NCI-H187 treated with DMSO at 0.1 percent for 48 hours (cell line): ENCODE results near the gene WRAP53.
"Not testable (repeated sequence)": the region's sequence is repeated elsewhere in the genome, so short reads cannot be mapped to it uniquely, and the experiment has no call there.

ENCODE experiments used
- DNase-seq: peaks from one replicate; lab custom pipeline; 2025; lab: John Stamatoyannopoulos, UW

WRAP53 gene

DNA sequence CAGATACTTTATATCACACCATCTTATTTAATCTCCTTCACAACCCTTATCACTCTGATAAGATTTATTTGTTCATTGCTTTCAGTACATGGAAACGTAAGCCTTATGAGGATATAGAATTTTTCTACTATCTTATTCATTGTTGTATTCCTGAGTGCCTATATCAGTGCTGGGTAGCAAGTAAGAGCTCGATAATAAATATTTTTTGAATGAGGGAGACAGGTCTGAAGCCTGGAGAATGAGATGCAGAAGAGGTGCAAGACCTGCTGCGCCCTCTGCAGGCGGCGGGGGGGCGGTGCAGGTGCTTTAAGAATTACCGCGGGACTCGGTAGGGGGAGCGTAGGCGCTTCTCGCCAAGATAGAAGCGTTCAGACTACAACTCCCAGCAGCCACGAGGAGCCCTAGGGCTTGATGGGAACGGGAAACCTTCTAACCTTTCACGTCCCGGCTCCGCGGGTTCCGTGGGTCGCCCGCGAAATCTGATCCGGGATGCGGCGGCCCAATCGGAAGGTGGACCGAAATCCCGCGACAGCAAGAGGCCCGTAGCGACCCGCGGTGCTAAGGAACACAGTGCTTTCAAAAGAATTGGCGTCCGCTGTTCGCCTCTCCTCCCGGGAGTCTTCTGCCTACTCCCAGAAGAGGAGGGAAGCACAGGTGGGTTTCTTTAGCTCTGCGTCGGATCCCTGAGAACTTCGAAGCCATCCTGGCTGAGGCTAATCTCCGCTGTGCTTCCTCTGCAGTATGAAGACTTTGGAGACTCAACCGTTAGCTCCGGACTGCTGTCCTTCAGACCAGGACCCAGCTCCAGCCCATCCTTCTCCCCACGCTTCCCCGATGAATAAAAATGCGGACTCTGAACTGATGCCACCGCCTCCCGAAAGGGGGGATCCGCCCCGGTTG lies at the start of gene WRAP53:
Gene WRAP53, plus strand, starts transcription at position 570 of the 900 bp plus-strand sequence. Its CDS starts 172 bp downstream, at position 742.
- peak; percentile 69 for DNase-seq

DNA sequence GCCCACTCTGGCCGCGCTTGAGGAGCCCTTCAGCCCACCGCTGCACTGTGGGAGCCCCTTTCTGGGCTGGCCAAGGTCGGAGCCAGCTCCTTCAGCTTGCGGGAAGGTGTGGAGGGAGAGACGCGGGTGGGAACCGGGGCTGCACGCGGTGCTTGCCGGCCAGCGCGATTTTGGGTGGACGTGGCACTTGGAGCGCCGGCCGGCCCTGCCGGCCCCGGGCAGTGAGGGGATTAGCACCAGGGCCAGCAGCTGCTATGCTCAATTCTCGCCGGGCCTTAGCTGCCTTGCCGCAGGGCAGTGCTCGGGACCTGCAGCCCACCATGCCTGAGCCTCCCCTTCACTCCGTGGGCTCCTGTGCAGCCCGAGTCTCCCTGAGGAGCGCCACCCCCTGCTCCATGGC lies 47.5 kb upstream of the WRAP53 start:
- DNase-seq, result no peak

DNA sequence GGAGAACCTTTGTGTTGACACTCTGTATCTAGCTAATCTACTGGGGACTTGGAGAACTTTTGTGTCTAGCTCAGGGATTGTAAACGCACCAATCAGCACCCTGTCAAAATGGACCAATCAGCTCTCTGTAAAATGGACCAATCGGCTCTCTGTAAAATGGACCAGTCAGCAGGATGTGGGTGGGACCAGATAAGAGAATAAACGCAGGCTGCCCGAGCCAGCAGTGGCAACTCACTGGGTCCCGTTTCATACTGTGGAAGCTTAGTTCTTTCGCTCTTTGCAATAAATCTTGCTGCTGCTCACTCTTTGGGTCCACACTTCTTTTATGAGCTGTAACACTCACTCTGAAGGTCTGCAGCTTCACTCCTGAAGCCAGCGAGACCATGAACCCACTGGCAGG lies 46.6 kb upstream of the WRAP53 start:
- not testable (repeated sequence) for DNase-seq

DNA sequence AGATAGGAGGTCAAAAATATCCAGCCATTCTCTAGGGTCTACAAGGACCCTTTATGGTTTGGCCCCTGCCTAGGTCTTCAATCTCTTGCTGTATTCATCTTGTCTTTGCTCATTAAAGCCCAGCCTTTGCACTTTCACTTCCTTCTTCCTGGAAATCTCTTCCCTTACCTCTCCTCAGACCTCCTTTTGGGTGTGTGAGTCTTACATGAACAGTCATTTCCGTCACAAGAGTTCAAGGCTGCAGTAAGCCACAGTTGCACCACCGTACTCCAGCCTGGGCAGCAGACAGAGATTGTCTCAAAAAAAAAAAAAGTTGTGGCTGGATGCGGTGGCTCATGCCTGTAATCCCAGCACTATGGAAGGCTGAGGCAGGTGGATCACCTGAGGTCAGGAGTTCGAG lies 43.5 kb upstream of the WRAP53 start:
- DNase-seq, result no peak

DNA sequence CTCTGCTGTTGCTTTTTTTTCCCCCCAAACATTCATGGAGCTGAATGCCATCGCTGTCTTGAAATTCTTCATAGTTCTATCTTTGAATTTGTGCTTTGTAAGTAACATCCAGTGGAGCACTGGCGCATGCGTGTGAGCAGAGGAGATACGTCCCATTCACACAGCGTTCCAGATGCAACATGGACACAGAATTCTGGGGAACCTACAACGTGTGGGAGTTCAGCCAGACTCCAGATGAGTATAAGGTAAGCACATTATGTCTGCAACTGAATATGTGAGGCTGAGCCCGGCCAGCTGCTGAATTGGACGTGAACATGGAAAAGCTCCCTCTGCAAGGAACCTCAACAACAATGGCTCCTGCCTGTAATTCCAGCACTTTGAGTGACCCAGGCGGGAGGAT lies 41.8 kb upstream of the WRAP53 start:
- DNase-seq, result no peak

DNA sequence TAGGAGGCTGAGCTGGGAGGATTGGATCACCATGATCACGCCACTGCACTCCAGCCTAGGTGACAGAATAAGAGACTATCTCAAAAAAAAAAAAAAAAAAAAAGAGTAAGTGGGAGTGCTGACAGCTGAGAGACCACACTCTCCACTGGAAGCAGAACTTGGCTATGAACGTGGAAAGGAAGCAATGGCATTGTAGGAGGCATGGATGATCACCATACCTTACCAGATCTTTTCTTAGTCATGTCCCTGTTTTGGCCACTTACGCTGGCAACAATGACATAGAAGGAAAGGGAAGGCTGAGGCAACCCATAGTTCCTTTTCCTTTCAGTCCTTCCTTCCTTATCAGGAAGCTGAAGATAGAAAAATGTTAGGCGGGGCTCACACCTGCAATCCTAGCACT lies 41.3 kb upstream of the WRAP53 start:
- no peak for DNase-seq

DNA sequence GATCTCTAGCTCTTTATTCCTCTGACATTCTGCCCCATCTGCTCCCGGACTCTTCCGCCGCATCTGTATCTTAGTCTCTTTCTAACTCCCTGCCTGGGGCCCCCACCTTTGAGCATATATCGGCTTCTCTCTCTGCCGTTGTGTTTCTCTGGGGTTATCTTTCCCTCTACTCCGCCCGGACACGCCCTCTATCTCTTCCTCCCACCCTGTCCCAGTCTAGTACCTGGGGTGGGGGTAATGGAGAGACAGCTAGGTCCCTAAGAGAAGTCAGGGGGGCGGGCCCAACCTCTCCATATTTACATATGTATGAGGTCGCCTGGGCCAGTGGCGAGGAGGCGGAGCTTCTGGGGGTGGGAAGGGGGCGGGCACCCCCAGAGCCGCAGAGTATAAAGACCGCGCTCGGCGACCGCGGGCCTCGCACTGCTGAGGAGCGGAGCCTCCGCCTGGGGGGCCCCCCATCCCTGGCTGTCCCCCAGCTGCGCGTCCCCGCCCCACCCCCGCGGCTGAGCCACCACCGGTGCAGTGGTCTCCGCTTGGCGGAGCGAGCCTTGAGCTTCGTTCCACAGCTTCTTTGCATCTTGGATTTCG lies 37.7 kb upstream of the WRAP53 start, which contains the start of gene ATP1B2:
Gene ATP1B2, plus strand, starts transcription at position 418 of the 588 bp plus-strand sequence. CDS start 593 bp downstream, outside the sequence.
- no peak for DNase-seq

DNA sequence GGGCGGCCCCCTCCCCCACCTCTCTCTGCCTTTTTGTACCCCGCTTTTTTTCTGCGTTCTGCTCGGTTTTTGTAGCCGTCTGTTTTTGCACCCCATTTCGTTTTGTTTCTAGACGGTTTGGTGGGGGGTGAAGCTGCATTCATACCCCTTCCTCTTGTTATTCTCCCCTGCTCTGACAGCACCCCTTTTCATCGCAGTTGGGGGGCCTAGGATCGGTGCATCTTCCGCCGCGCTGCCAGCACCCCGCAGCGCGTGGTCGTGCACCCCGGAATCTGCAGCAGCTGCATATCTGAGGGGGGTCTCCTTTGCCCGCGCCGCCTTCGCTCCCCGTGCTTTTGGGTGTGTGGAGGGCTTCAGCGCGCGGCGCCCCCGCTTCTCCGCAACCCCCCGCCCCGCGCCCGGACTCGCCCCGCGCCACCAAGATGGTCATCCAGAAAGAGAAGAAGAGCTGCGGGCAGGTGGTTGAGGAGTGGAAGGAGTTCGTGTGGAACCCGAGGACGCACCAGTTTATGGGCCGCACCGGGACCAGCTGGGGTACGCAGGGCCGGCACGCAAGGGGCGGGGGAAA lies 37.1 kb upstream of the WRAP53 start:
- no peak for DNase-seq

DNA sequence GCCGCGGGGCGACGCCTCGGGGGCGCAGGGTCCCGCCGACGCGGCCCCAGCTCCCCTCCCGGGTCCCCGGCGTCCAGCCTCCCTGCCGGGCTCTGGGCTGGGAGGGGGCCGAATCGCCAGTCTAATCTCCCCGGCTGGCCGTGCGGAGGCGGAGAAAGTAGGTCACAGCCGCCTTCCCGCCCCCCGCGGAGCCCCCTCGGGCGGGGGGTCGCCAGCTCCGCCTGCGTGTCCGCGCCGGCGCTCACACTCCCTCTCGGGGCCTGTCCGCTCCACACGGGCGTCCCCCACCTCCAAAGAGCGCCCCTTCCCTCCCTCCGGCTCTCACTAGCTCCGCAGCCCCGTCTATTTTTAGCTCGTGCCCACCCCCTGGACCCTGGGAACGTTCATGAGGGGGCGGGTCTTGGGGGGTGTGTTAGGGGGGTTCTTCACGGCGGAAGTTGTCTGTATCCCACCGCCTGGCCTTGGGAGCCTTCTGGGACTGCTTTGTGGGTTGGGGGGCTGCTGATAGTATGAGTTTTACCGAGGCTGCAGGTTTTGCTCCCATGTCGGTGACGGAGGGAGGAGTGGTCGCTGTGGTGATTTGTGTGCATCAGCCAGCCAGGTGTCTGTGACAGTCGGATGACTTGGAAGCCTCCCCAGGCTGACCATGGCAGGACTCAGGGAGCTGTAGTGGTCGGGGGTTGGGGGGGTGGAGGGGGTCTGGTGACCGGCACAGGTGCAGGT lies 36.5 kb upstream of the WRAP53 start:
- DNase-seq, result no peak

DNA sequence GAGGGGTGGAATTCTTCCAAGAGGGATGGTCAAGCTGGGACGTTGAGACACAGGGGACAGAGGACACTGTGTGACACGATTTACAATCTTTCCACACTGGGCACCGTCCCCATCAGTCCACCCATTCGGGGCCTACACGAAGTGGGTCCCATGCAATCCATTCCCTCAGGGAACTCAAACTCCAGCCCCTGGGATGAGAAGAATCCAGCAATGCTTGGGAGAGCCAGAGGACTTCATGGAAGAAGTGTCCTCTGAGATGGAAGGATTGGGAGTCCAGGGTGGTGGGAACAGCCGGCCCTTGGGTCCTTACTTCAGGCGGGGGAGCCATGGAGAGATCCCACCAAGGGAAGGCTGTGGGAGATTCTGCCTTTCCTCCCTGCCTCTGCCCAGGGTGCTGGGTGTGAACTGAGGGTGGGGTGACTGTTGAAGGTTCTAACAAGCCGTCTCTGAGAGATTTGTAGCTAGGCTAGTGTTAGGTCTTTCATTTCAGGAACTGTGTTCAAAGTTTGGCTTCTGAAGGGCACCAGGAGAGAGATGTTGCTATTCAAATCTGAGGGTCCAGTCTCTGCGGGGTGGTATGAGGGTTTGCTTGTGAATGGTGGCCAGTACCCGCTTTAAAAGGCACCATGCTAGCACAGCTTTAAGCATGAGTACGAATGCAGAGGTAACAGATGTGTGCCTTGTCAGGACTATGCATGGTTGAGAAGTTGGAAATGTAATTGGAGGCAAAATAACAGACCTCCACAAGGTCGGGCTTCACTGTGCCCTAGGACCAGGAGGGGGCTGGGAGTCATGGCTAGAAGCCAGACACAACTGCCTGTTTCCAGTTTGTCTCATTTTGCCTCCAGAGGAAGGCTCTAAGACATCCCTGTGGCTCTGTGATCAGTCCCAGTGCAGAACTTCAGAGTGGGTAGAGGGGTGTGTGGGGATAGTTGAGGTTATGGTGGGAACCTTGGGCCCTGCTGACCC lies 35.6 kb upstream of the WRAP53 start:
- DNase-seq, result no peak

DNA sequence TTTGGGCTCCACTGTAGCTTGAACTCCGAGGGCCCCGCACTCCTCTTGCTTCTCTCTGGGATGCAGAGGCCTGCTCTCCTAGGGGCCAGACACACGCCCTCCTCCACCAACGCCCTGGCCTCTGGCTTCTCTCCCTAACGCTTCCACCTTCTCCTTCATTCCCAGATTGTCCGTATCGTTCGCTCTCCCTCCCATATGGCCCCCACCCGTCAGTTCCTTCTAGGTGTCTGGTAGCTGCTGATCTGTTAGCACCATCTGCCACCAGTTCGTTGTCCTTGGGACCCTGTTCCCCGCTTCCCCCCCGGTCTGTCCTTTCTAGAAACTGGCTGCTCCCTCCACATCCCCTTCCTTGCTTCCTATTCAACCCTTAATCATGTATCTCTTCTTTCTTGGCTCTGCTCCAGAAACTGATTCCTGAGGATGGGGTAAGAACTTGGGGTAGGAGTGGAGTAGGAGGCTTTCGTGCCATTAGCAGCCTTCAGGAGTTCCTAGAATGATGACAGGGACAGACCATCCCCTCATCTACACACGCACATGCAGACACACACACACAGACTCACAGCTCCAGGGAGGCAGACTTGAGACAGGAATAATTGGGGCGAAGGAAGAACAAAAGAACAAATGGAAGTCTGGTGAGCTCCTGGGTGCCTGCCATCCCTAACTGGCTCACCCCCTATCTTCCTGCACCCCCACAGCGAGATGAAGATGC lies 33.3 kb upstream of the WRAP53 start:
- no peak for DNase-seq

DNA sequence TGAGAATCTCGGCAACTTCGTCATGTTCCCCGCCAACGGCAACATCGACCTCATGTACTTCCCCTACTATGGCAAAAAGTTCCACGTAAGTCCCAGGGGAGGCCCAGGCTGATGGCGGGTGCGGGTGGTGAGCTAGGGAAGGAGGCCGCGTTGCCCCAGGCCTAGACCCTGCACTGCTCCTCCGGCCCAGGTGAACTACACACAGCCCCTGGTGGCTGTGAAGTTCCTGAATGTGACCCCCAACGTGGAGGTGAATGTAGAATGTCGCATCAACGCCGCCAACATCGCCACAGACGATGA lies 32.8 kb upstream of the WRAP53 start:
- no peak for DNase-seq

DNA sequence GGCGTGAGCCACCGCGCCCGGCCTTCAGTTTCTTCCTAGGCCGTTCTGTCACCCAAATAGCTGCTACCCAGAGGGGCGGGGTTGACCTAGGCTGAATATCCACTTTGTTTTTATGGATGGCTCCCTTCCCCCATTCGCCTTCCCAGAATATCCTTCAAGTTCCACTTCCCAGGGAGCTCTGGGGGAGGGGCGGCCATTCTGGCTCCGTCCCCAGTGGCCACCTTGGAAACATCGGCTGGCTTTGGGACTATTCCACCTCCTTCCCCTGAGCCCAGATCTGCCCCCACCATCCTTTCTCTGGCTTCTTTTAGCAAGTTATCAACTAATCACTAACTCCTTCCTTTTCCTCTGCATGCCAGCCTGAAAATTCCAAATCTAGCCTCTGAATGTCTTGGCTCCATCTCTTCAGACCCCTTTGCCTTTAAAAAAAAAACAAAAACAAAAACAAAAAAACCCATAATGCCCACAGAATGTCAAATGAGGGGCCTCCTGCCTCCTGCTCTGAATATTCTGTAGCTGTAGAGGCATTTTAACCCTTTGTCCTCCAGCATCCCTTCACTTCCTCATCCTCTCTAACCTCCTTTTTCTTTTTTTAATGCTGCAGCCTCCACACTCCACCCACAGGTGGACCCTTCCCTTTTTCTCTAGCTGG lies 31.2 kb upstream of the WRAP53 start:
- DNase-seq, result no peak

DNA sequence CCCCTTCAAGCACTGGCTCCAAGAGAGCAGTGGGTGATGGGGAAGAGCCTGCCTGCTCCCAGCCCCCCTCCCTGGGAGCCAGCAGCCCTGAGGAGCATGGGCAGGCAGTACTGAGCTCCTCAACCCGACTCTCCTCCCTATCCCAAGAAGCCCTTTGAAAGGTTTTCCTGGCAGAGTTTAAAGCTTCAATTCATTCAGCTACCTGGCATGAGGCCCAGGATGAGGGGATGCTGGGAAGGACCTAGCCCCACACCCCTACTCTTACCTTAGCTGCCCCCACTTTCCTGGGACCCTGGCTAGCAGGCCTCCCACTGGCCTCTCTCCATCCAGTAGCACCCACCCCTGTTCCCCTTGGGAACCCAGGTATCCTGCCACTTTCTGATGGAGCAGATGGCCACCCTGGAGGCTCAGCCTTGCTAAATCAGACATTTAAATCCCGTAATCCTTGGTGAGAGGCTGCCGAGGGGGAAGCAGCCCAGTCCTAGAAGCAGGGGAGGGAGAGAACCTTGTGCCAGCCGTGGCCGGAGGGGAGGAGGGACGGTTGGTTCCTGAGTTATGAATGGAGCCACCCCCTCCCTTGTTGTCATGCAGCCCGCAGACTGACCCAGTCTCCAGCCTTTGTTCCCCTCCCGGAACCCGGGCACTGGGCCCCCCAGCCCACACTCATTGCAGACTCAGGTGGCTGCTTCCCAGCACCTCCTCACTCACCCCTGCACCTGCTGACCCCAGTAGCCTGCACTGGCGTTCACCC lies 20.4 kb upstream of the WRAP53 start:
- DNase-seq, result no peak

DNA sequence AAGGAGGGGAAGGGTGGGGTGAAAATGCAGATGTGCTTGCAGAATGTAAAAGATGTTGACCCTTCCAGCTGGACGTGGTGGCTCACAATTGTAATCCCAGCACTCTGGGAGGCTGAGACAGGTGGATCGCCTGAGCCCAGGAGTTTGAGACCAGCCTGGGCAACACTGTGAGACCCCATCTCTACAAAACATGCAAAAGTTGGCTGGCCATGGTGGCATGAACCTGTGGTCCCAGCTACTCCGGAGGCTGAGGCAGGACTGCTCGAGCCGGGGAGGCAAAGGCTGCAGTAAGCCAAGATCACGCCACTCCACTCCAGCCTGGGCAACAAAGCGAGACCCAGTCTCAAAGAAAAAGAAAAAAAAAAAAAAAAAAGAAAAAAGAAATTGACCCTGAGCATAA lies 19.8 kb upstream of the WRAP53 start:
- no peak for DNase-seq

DNA sequence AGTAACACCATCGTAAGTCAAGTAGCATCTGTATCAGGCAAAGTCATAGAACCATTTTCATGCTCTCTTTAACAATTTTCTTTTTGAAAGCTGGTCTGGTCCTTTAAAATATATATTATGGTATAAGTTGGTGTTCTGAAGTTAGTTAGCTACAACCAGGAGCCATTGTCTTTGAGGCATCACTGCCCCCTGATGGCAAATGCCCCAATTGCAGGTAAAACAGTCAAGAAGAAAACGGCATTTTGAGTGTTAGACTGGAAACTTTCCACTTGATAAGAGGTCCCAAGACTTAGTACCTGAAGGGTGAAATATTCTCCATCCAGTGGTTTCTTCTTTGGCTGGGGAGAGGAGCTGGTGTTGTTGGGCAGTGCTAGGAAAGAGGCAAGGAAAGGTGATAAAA lies 15.0 kb upstream of the WRAP53 start:
- DNase-seq, result no peak

DNA sequence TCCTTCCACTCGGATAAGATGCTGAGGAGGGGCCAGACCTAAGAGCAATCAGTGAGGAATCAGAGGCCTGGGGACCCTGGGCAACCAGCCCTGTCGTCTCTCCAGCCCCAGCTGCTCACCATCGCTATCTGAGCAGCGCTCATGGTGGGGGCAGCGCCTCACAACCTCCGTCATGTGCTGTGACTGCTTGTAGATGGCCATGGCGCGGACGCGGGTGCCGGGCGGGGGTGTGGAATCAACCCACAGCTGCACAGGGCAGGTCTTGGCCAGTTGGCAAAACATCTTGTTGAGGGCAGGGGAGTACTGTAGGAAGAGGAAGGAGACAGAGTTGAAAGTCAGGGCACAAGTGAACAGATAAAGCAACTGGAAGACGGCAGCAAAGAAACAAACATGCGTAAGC lies 13.3 kb upstream of the WRAP53 start:
- no peak for DNase-seq

DNA sequence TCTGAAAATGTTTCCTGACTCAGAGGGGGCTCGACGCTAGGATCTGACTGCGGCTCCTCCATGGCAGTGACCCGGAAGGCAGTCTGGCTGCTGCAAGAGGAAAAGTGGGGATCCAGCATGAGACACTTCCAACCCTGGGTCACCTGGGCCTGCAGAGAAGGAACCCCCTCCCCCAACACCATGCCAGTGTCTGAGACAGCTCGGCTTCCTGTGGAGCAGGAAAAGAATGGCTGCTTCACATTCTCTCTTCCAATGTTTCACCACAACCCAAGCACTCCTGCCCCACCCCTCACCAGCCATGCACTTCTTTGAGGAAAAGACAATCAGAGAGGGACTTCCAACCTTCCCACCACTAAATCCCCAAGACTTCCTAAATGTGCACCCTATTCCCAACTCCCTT lies 11.7 kb upstream of the WRAP53 start:
- DNase-seq, result no peak

DNA sequence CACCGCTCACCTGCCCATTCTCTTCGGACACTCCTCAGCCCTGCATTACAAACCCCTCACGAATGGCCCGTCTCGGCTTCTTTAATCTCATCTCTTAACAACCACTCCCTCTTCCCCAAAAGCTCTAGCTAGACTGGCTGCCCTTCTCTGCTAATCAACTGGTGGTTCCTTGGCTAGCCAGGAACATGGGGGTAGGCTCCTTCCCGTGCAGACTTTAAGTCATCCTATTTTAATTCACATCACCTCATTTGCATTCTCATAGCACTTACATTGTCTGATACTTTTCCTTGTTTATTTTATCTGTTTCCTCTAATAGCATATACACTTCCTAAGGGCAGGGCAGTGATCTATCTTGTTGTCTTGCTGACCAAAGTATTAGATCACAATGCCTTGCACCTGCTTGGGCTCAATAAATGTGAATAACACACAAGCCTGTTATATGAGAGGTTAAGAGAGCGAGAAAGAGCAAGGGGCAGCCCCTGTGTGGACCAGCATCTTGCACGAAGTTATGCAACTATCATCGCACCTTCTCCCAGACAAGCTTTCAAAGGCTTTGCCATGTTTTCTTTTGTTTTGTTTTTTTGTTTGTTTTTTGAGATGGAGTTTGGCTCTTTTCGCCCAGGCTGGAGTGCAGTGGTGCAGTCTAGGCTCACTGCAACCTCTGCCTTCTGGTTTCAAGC lies 10.7 kb upstream of the WRAP53 start:
- DNase-seq, result no peak
